H1 (cell line): ENCODE measurements around the gene C6orf120. TPM values are rescaled to one million over a fixed set of nuclear protein-coding genes. Genes with fewer than 3 reads are reported as not detected.

Experiments
- BCL11A ChIP-seq, 2 experiments: IDR thresholded peaks; one replicate each; pipeline ENCODE4 v1.6.1; 2011; ENCODE audit warnings: low read depth in 2 of 2, low read length in 2 of 2, mild to moderate bottlenecking in 2 of 2
- BRCA1 ChIP-seq: IDR thresholded peaks from 2 replicates; pipeline ENCODE4 v1.6.1; 2012; ENCODE audit warnings: low read depth, low read length, improper control_type of control experiment
- CREB1 ChIP-seq: IDR thresholded peaks from 2 replicates; pipeline ENCODE4 v1.6.1; 2012; ENCODE audit warnings: inconsistent platforms
- E2F6 ChIP-seq: IDR thresholded peaks from 2 replicates; pipeline ENCODE4 v1.6.1; 2012; ENCODE audit warnings: inconsistent platforms
- FOSL1 ChIP-seq: IDR thresholded peaks from 2 replicates; pipeline ENCODE4 v1.6.1; 2011; ENCODE audit warnings: mild to moderate bottlenecking, low read depth, low read length, moderate library complexity; ENCODE audit not compliant: insufficient read depth
- GABPA ChIP-seq: IDR thresholded peaks from 2 replicates; pipeline ENCODE4 v1.6.1; 2011; ENCODE audit warnings: mild to moderate bottlenecking, low read length, moderate library complexity, borderline replicate concordance; ENCODE audit not compliant: insufficient read depth
- KDM5A ChIP-seq: fragments of 200-600 bp; IDR thresholded peaks from 2 replicates; pipeline ENCODE4 v1.7.1; 2012; ENCODE audit warnings: mild to moderate bottlenecking, low read length, inconsistent platforms, mixed read lengths
- NRF1 ChIP-seq: IDR thresholded peaks from 2 replicates; pipeline ENCODE4 v1.6.1; 2011; ENCODE audit warnings: mild to moderate bottlenecking, low read depth, low read length, improper control_type of control experiment
- POU5F1 ChIP-seq: IDR thresholded peaks from 2 replicates; pipeline ENCODE4 v1.6.1; 2011; ENCODE audit warnings: low read depth, mild to moderate bottlenecking, low read length, moderate library complexity
- RAD21 ChIP-seq, 2 experiments: IDR thresholded peaks in 1 of 2; conservative IDR thresholded peaks in 1 of 2; 2 replicates each; pipeline ENCODE4 v1.6.1; 2011; ENCODE audit warnings: low read depth in 2 of 2, low read length in 2 of 2, improper control_type of control experiment in 1 of 2, inconsistent platforms in 1 of 2, mild to moderate bottlenecking in 1 of 2, moderate library complexity in 1 of 2
- RBBP5 ChIP-seq: IDR thresholded peaks from 2 replicates; pipeline ENCODE4 v1.7.1; 2012; ENCODE audit warnings: low read depth, mild to moderate bottlenecking, inconsistent platforms, low read length, moderate library complexity, borderline replicate concordance
- RXRA ChIP-seq: IDR thresholded peaks from 2 replicates; pipeline ENCODE4 v1.6.1; 2011; ENCODE audit warnings: low read depth, mild to moderate bottlenecking, low read length, moderate library complexity; ENCODE audit not compliant: insufficient read depth
- SIRT6 ChIP-seq: IDR thresholded peaks from one replicate; pipeline ENCODE4 v1.7.1; 2012; ENCODE audit warnings: low read length, inconsistent platforms
- TAF7 ChIP-seq: optimal IDR thresholded peaks from 2 replicates; pipeline ENCODE3; 2011; ENCODE audit warnings: low read depth, mild to moderate bottlenecking, inconsistent platforms, low read length, moderate library complexity, borderline replicate concordance
- polyA plus RNA-seq, 7 experiments: library from polyadenylated mRNA; depleted of rRNA in 3 of 7; stranded (reverse) in 5 of 7; unstranded in 2 of 7; fragments of >200 nt in 5 of 7; fragments of 200-250 nt in 2 of 7; gene quantifications; 1 replicate in 5 of 7; 2 replicates in 1 of 7; 4 replicates in 1 of 7; pipeline versions ENCODE4 v1.2.1 to v1.2.3, GENCODE V29; 2011 to 2013; ENCODE audit warnings: missing spikeins in 2 of 7, mixed read lengths in 2 of 7
- total RNA-seq: library from RNA; stranded (reverse); fragmentation: NEBNext Ultra II Directional; extraction: Animal tissue kit (Norgen Biotek cat#: 25700); gene quantifications from 2 replicates; pipeline ENCODE4 v1.2.1, GENCODE V29; 2021

Gene C6orf120
- total and polyA plus RNA-seq, 2 of the 8 experiments (the other 6 are each of a cell fraction or from before 2014, with no cell fraction given): 16.2 to 30.6 TPM

- no peak for TF ChIP-seq BRCA1
- TF ChIP-seq BCL11A (IDR thresholded peaks at IDR 0.05; ENCODE audit: low read depth in 2 of 2, low read length in 2 of 2): no peak
- no peak for TF ChIP-seq RAD21 (IDR thresholded peaks at IDR 0.05 in 1 of 2, conservative IDR thresholded peaks at IDR 0.05 in 1 of 2; ENCODE audit: low read depth in 2 of 2, low read length in 2 of 2)
- TF ChIP-seq RXRA: no peak
- TF ChIP-seq POU5F1: no peak
- TF ChIP-seq RBBP5: no peak; the same call in 1 of the 2 replicates
- no peak for TF ChIP-seq GABPA
- peak; percentile 75; the same call in 1 of the 2 replicates for TF ChIP-seq E2F6
- no peak for TF ChIP-seq NRF1
- no peak for TF ChIP-seq KDM5A
- no peak for TF ChIP-seq SIRT6
- TF ChIP-seq CREB1: peak; percentile 56; the same call in 1 of the 2 replicates
- TF ChIP-seq TAF7: peak; percentile 45
- TF ChIP-seq FOSL1: no peak
These were observed 22.7 kb downstream of the C6orf120 start, which contains the start of gene PHF10 (continued) for GRCh38 chr6:169724494-169725124.
